IMR-90 (cell line): ENCODE data around the gene ZNF646. TPM values are rescaled to one million over a fixed set of nuclear protein-coding genes. Genes with fewer than 3 reads are reported as not detected.

Experiments used
- ATAC-seq: fragments of 200-7000 bp; cut with Tn5 transposase; 2 replicates; pipeline ENCODE4 v1.9.1; 2020; ENCODE audit warnings: low read depth, mild to moderate bottlenecking, moderate library complexity
- BruUV-seq: library from RNA; stranded (reverse); fragments of 400-500 nt; replicated peaks from 2 replicates; lab custom pipeline; 2021; lab: Mats Ljungman, UMichigan
- CTCF ChIA-PET: fragments of 300-600 bp; formaldehyde crosslinking; extraction: SDS; loops from one replicate; lab custom pipeline; 2021; ENCODE audit warnings: antibody characterized with exemption; lab: Yijun Ruan, JAX
- POLR2A ChIA-PET: fragments of 300-600 bp; sonication (Branson Sonifier 250); formaldehyde crosslinking; loops from one replicate; lab custom pipeline; 2022; ENCODE audit warnings: antibody characterized with exemption; ENCODE audit not compliant: unreplicated experiment; lab: Charles Lee
- DNase-seq: peaks from one replicate; pipeline ENCODE4 v3.0.0; 2013
- H2AFZ ChIP-seq: replicated peaks from 2 replicates; pipeline ENCODE3; 2013; ENCODE audit warnings: low read length, mild to moderate bottlenecking; ENCODE audit not compliant: poor library complexity
- H2AK5ac ChIP-seq: 2 replicates; pipeline ENCODE4 v1.6.1; 2013; ENCODE audit warnings: low read depth, low read length, inconsistent platforms
- H2AK9ac ChIP-seq: replicated peaks from 2 replicates; pipeline ENCODE3; 2013; ENCODE audit warnings: mild to moderate bottlenecking, low read depth, low read length, moderate library complexity; ENCODE audit not compliant: poor library complexity
- H2BK120ac ChIP-seq: 2 replicates; pipeline ENCODE4 v1.6.1; 2013; ENCODE audit warnings: low read depth, low read length, inconsistent platforms
- H2BK15ac ChIP-seq: 3 replicates; pipeline ENCODE4 v1.6.1; 2013; ENCODE audit warnings: low read depth, low read length, inconsistent platforms
- H2BK20ac ChIP-seq: 2 replicates; pipeline ENCODE4 v1.6.1; 2013; ENCODE audit warnings: low read depth, mild to moderate bottlenecking, inconsistent platforms, low read length, moderate library complexity
- H2BK5ac ChIP-seq: 2 replicates; pipeline ENCODE4 v1.6.1; 2013; ENCODE audit warnings: mild to moderate bottlenecking, low read depth, low read length, inconsistent platforms; ENCODE audit not compliant: poor library complexity, severe bottlenecking
- H3K14ac ChIP-seq: replicated peaks from 2 replicates; pipeline ENCODE4 v1.6.1; 2013; ENCODE audit warnings: low read depth, low read length, inconsistent platforms
- H3K18ac ChIP-seq: 2 replicates; pipeline ENCODE4 v1.6.1; 2013; ENCODE audit warnings: low read depth, low read length, control low read depth
- H3K23ac ChIP-seq: 2 replicates; pipeline ENCODE4 v1.6.1; 2013; ENCODE audit warnings: low read depth, low read length, inconsistent platforms
- H3K27ac ChIP-seq: 2 replicates; pipeline ENCODE4 v1.5.1; 2013; ENCODE audit warnings: mild to moderate bottlenecking, control low read depth, low read length; ENCODE audit not compliant: insufficient read depth
- H3K27me3 ChIP-seq: 2 replicates; pipeline ENCODE4 v1.6.1; 2013; ENCODE audit warnings: low read length; ENCODE audit not compliant: control insufficient read depth, insufficient read depth
- H3K36me3 ChIP-seq: 2 replicates; pipeline ENCODE4 v1.6.1; 2013; ENCODE audit warnings: low read length, mixed read lengths; ENCODE audit not compliant: control insufficient read depth, insufficient read depth
- H3K4ac ChIP-seq: 2 replicates; pipeline ENCODE4 v1.6.1; 2013; ENCODE audit warnings: low read depth, low read length, inconsistent platforms
- H3K4me1 ChIP-seq: 2 replicates; pipeline ENCODE4 v1.6.1; 2013; ENCODE audit warnings: low read length, mixed read lengths; ENCODE audit not compliant: control insufficient read depth, insufficient read depth
- H3K4me2 ChIP-seq: 2 replicates; pipeline ENCODE4 v1.6.1; 2013; ENCODE audit warnings: low read depth, mild to moderate bottlenecking, control low read depth, low read length, moderate library complexity
- H3K4me3 ChIP-seq: 2 replicates; pipeline ENCODE4 v1.5.1; 2013; ENCODE audit warnings: low read depth, mild to moderate bottlenecking, control low read depth, low read length, moderate library complexity; ENCODE audit not compliant: insufficient read depth
- H3K56ac ChIP-seq: 2 replicates; pipeline ENCODE4 v1.6.1; 2013; ENCODE audit warnings: low read length, inconsistent platforms; ENCODE audit not compliant: insufficient read depth; ENCODE audit errors: extremely low read depth
- H3K79me1 ChIP-seq, 2 experiments: 2 replicates each; pipeline ENCODE4 v1.6.1; 2013; ENCODE audit warnings: low read length in 2 of 2, inconsistent platforms in 1 of 2, low read depth in 1 of 2
- H3K9ac ChIP-seq: 2 replicates; pipeline ENCODE4 v1.6.1; 2013; ENCODE audit warnings: low read depth, low read length, control low read depth
- H3K9me1 ChIP-seq: 2 replicates; pipeline ENCODE4 v1.6.1; 2013; ENCODE audit warnings: low read length, inconsistent platforms; ENCODE audit not compliant: insufficient read depth
- H3K9me3 ChIP-seq: 2 replicates; pipeline ENCODE4 v1.6.1; 2013; ENCODE audit warnings: low read length; ENCODE audit not compliant: control insufficient read depth, insufficient read depth
- H4K20me1 ChIP-seq: 2 replicates; pipeline ENCODE4 v1.6.1; 2013; ENCODE audit warnings: low read length, inconsistent platforms; ENCODE audit not compliant: insufficient read depth
- H4K5ac ChIP-seq: 2 replicates; pipeline ENCODE4 v1.6.1; 2013; ENCODE audit warnings: mild to moderate bottlenecking, low read depth, low read length, control low read depth
- H4K8ac ChIP-seq, 2 experiments: 2 replicates each; pipeline ENCODE4 v1.6.1; 2013; ENCODE audit warnings: low read depth in 2 of 2, low read length in 2 of 2, control low read depth in 1 of 2, inconsistent platforms in 1 of 2
- H4K91ac ChIP-seq: 2 replicates; pipeline ENCODE4 v1.6.1; 2013; ENCODE audit warnings: low read depth, low read length, inconsistent platforms; ENCODE audit not compliant: insufficient read depth
- BHLHE40 ChIP-seq: fragments of 150-350 bp; IDR thresholded peaks from 2 replicates; pipeline ENCODE4 v1.6.1; 2016; ENCODE audit warnings: mild to moderate bottlenecking, low read depth, low read length
- CEBPB ChIP-seq: IDR thresholded peaks from 2 replicates; pipeline ENCODE4 v1.6.1; 2012; ENCODE audit warnings: low read depth, low read length, improper control_type of control experiment
- MXI1 ChIP-seq: IDR thresholded peaks from 2 replicates; pipeline ENCODE4 v1.6.1; 2012; ENCODE audit warnings: low read depth, mild to moderate bottlenecking, low read length, moderate library complexity, borderline replicate concordance
- NFE2L2 ChIP-seq: fragments of 150-350 bp; IDR thresholded peaks from 2 replicates; pipeline ENCODE4 v1.6.1; 2016; ENCODE audit warnings: low read depth, mild to moderate bottlenecking, low read length
- USF2 ChIP-seq: fragments of 150-350 bp; IDR thresholded peaks from 2 replicates; pipeline ENCODE4 v1.6.1; 2017; ENCODE audit warnings: mild to moderate bottlenecking, antibody characterized with exemption, low read length, low read depth
- WGBS, 2 experiments: methylation state at CpG; one replicate each; pipeline versions ENCODE4 v1.1.5 to v1.1.7; 2013; ENCODE audit warnings: missing lambda C conversion rate in 2 of 2; ENCODE audit not compliant: insufficient read length in 1 of 2; ENCODE audit errors: extremely low coverage in 2 of 2; 5-methylcytosine and 5-hydroxymethylcytosine counted together
- dilution Hi-C: fragments of 300-500 bp; cut with HindIII; formaldehyde crosslinking; loops from one replicate; pipeline ENCODE4 v1.14.3; 2018; ENCODE audit warnings: low sequenced_read_pairs; ENCODE audit not compliant: unreplicated experiment
- in situ Hi-C: fragments of 300-500 bp; cut with MboI; formaldehyde crosslinking; loops from 3 replicates; pipeline ENCODE4 v1.14.3; 2019; ENCODE audit warnings: low sequenced_read_pairs, inconsistent platforms, mixed read lengths
- intact Hi-C: fragments of 100-400 bp; cut with micrococcal nuclease; formaldehyde crosslinking; loops from 2 replicates; pipeline ENCODE4 v1.10.0; 2022
- polyA plus RNA-seq, 3 experiments: library from polyadenylated mRNA; depleted of rRNA; stranded (reverse); fragments of >200 nt; gene quantifications; 2 replicates each; pipeline ENCODE4 v1.2.3, GENCODE V29; 2012; ENCODE audit warnings: low replicate concordance in 1 of 3
- total RNA-seq: library from RNA; depleted of rRNA; stranded (reverse); fragments of >200 nt; gene quantifications from 2 replicates; pipeline ENCODE4 v1.2.3, GENCODE V29; 2012

Gene ZNF646
- total and polyA plus RNA-seq, 2 of the 4 experiments (the other 2 are of a cell fraction): 4.9 to 6.8 TPM

GRCh38 chr16:31029272-31029671, 45.0 kb upstream of the ZNF646 start:
- Histone ChIP-seq H2AK9ac (peak overlapping the region; percentile 78), H3K23ac (no peak overlapping the region), H4K5ac (no peak overlapping the region), H3K14ac (no peak overlapping the region), H3K9me3 (no peaks in the 10 kb centered on the region), H2AFZ (no peak overlapping the region), H3K36me3 (no peaks in the 10 kb centered on the region), H2BK15ac (no peak overlapping the region), H3K27ac (no peak overlapping the region), H2BK5ac (no peak overlapping the region), H3K9ac (no peak overlapping the region), H4K20me1 (peaks cover 2% of the 10 kb centered on the region; the same call in 1 of the 2 replicates), H3K4me2 (no peak overlapping the region), H4K8ac (no peak overlapping the region), H3K9me1 (peaks cover under 1% of the 10 kb centered on the region; the same call in 1 of the 2 replicates), H3K4ac (no peak overlapping the region), H3K18ac (no peak overlapping the region), H2BK120ac (no peak overlapping the region), H3K4me3 (no peak overlapping the region), H2BK20ac (no peak overlapping the region), H4K91ac (no peak overlapping the region), H3K27me3 (no peaks in the 10 kb centered on the region), H3K56ac (no peak overlapping the region), H2AK5ac (0 out of 2 replicates have a peak overlapping the region, but pooled peaks have one; percentile 23), H3K4me1 (peaks cover 3% of the 10 kb centered on the region), H3K79me1 (peaks cover 8 to 16% of the 10 kb centered on the region in 2 experiments; a peak in 3 of 4 replicates)
- intact Hi-C loops (no loop called here), dilution Hi-C loops (no loop called here), in situ Hi-C loops (no loop called here)
- BruUV-seq: no TSS peak
- CTCF ChIA-PET: no interaction called here
- ATAC-seq: no peak
- no peak for TF ChIP-seq MXI1
- no peak for TF ChIP-seq CEBPB
- no peak for TF ChIP-seq NFE2L2
- no peak for TF ChIP-seq BHLHE40
- no peak for TF ChIP-seq USF2
- POLR2A ChIA-PET: no interaction called here
- no peak for DNase-seq
- no CpG with 5 or more reads among the region's 5 CpGs for WGBS, 2 experiments
